ENCODE data around the gene PCDH9. TPM values are rescaled to one million over a fixed set of nuclear protein-coding genes. Genes with fewer than 3 reads are reported as not detected.

The PCDH9 gene
- total RNA-seq, 1 donor from 2014 or later = 10.4 TPM

DNA sequence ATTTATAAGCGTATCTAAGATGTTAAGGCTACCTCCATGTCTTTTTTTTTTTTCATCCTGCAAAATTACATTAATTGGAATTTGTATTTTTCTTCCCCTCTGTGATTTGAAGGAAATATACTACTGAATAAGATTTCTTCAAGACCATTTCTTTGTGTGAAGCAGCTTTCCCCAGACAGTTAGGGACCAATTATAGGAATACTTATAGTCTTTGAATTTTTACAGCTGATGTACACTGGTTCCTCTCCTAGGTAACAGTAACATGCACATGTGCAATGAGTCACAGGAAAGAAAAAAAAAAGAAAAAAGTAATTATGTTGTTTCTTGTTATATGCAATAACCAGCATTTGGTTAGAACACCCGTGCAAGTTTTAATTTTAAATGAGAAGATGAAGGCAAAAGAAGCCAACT, 82.0 kb downstream of the PCDH9 start:
- Mint-ChIP-seq H3K27me3 (ENCODE audit: low read depth, unreplicated experiment) (no peaks in the 10 kb centered on the region), H3K9me3 (ENCODE audit: unreplicated experiment) (no peaks in the 10 kb centered on the region), H3K36me3 (ENCODE audit: low read depth, unreplicated experiment) (no peaks in the 10 kb centered on the region), H3K4me1 (ENCODE audit: low read depth, unreplicated experiment) (peaks cover 26% of the 10 kb centered on the region), H3K27ac (ENCODE audit: unreplicated experiment) (peak overlapping the region; percentile 96), H3K4me3 (ENCODE audit: unreplicated experiment) (no peak overlapping the region)
- peak overlapping the region; percentile 71 for H3K9ac ChIP-seq (ENCODE audit: low read length)
- H2AFZ ChIP-seq (ENCODE audit: low read depth, low read length) = peak overlapping the region; percentile 61
- H4K20me1 ChIP-seq (ENCODE audit: insufficient read depth, low read length) = no peaks in the 10 kb centered on the region
- DNase-seq (ENCODE audit: low read depth) (peak; percentile 55), FAIRE-seq (no peak)
- H3K9me3 ChIP-seq (ENCODE audit: insufficient read depth, low read depth, low read length) = no peaks in the 10 kb centered on the region
- H3K4me1 ChIP-seq (ENCODE audit: insufficient read depth, low read length) = peaks cover 17% of the 10 kb centered on the region
- H3K27me3 ChIP-seq (ENCODE audit: insufficient read depth, low read length) = no peaks in the 10 kb centered on the region
- peak overlapping the region; percentile 20 for H3K4me3 ChIP-seq (ENCODE audit: insufficient read depth, low read depth, low read length)
- peak overlapping the region; percentile 83 for H3K27ac ChIP-seq (ENCODE audit: low read depth, low read length)
- no peaks in the 10 kb centered on the region for H3K36me3 ChIP-seq (ENCODE audit: insufficient read depth, low read length)
- no peaks in the 10 kb centered on the region for H3K79me2 ChIP-seq (ENCODE audit: insufficient read depth, low read length)
- TF ChIP-seq, protein P1, sequence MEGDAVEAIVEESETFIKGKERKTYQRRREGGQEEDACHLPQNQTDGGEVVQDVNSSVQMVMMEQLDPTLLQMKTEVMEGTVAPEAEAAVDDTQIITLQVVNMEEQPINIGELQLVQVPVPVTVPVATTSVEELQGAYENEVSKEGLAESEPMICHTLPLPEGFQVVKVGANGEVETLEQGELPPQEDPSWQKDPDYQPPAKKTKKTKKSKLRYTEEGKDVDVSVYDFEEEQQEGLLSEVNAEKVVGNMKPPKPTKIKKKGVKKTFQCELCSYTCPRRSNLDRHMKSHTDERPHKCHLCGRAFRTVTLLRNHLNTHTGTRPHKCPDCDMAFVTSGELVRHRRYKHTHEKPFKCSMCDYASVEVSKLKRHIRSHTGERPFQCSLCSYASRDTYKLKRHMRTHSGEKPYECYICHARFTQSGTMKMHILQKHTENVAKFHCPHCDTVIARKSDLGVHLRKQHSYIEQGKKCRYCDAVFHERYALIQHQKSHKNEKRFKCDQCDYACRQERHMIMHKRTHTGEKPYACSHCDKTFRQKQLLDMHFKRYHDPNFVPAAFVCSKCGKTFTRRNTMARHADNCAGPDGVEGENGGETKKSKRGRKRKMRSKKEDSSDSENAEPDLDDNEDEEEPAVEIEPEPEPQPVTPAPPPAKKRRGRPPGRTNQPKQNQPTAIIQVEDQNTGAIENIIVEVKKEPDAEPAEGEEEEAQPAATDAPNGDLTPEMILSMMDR (IDR thresholded peaks at IDR 0.05; ENCODE audit: insufficient read depth, low read depth, low read length) = no peak
- no peak for TF ChIP-seq EZH2 (IDR thresholded peaks at IDR 0.05; ENCODE audit: insufficient read depth, low read length)
- peak overlapping the region; percentile 76 for H3K4me2 ChIP-seq (ENCODE audit: low read length)

DNA sequence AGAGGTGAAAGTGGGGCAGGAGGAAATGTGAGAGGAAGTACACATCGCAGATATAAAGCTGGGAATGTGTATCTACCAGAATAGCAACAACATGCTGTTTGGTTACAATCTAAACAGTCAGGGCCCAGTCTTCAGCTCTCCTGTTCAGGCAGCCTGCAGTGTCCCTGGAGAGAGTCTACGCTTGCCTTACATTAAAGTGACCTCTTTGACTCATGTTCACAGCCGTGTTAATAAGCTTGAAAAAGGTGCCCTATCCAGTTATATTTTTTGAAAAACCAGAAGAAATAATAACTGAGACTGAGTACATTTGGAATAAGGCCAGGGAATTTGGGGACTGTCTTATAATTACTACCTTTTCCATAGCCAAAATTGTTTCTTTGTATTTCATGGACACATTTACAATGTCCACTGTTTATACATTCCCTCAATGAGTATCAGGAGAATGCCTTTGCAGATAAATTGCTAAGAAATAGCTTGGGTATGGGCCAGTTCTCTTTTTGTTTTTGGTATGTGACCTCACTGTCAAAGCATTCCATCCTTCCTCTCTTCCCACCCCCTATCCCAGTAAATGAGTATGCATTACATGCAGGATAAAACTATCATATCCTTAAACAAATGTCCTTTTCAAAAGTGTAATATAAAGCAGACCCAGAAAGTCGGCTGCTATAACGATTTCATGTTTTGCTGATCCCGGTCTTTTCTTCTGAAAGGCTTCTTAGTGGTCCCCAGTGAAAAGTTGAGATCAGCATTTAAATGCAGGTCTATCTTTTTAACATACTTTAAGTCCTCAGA, 82.6 kb downstream of the PCDH9 start:
- Histone ChIP-seq H3K4me3 (ENCODE audit: insufficient read depth, low read depth, low read length) (peak overlapping the region; percentile 20), H3K9ac (ENCODE audit: low read length) (peak overlapping the region; percentile 71), H2AFZ (ENCODE audit: low read depth, low read length) (peak overlapping the region; percentile 61), H3K4me1 (ENCODE audit: insufficient read depth, low read length) (peaks cover 17% of the 10 kb centered on the region), H3K36me3 (ENCODE audit: insufficient read depth, low read length) (no peaks in the 10 kb centered on the region), H3K4me2 (ENCODE audit: low read length) (peak overlapping the region; percentile 76), H3K79me2 (ENCODE audit: insufficient read depth, low read length) (no peaks in the 10 kb centered on the region), H3K27ac (ENCODE audit: low read depth, low read length) (peak overlapping the region; percentile 83), H4K20me1 (ENCODE audit: insufficient read depth, low read length) (no peaks in the 10 kb centered on the region), H3K27me3 (ENCODE audit: insufficient read depth, low read length) (no peaks in the 10 kb centered on the region), H3K9me3 (ENCODE audit: insufficient read depth, low read depth, low read length) (no peaks in the 10 kb centered on the region)
- H3K4me3 Mint-ChIP-seq (ENCODE audit: unreplicated experiment) = peak overlapping the region; percentile 35
- TF ChIP-seq, protein P1 (IDR thresholded peaks at IDR 0.05; ENCODE audit: insufficient read depth, low read depth, low read length) = no peak
- no peak for TF ChIP-seq EZH2 (IDR thresholded peaks at IDR 0.05; ENCODE audit: insufficient read depth, low read length)
- no peaks in the 10 kb centered on the region for H3K9me3 Mint-ChIP-seq (ENCODE audit: unreplicated experiment)
- no peaks in the 10 kb centered on the region for H3K36me3 Mint-ChIP-seq (ENCODE audit: low read depth, unreplicated experiment)
- peaks cover 26% of the 10 kb centered on the region for H3K4me1 Mint-ChIP-seq (ENCODE audit: low read depth, unreplicated experiment)
- no peaks in the 10 kb centered on the region for H3K27me3 Mint-ChIP-seq (ENCODE audit: low read depth, unreplicated experiment)
- H3K27ac Mint-ChIP-seq (ENCODE audit: unreplicated experiment) = peak overlapping the region; percentile 96
- DNase-seq (ENCODE audit: low read depth) = peak; percentile 80
- peak; percentile 76 for FAIRE-seq

All from astrocyte (in vitro differentiated cells and primary cell).